Ramos (cell line): ENCODE data around the gene CDK1.

Source experiments
- in situ Hi-C: fragments of 300-500 bp; cut with MboI; formaldehyde crosslinking; loops from one replicate; pipeline ENCODE4 v1.14.3; 2022; ENCODE audit warnings: low sequenced_read_pairs; ENCODE audit not compliant: unreplicated experiment

The CDK1 gene

GRCh38 chr10:60769406-60769805, 8.9 kb upstream of the CDK1 start:
- in situ Hi-C loops: no loop called here

- in situ Hi-C loops: loop anchor here (25.0 kb wide), 2 partner anchors 565 to 965 kb away; no protein-coding TSS in a partner anchor
Measured at GRCh38 chr10:60777696-60778213, 523 bp upstream of the CDK1 start.

GRCh38 chr10:60778971-60779796, 906 bp downstream of the CDK1 start:
- in situ Hi-C loops: loop anchor here (25.0 kb wide), 2 partner anchors 567 to 967 kb away; no protein-coding TSS in a partner anchor

GRCh38 chr10:60781661-60782060, 3.4 kb downstream of the CDK1 start:
- in situ Hi-C loops: loop anchor here (25.0 kb wide), 2 partner anchors 569 to 969 kb away; no protein-coding TSS in a partner anchor

GRCh38 chr10:60784641-60785040, 6.4 kb downstream of the CDK1 start:
- in situ Hi-C loops: loop anchor here (25.0 kb wide), 2 partner anchors 572 to 972 kb away; no protein-coding TSS in a partner anchor

GRCh38 chr10:60788544-60788943, 10.3 kb downstream of the CDK1 start:
- in situ Hi-C loops: loop anchor here (25.0 kb wide), 2 partner anchors 576 to 976 kb away; no protein-coding TSS in a partner anchor

- in situ Hi-C loops: loop anchor here (25.0 kb wide), 2 partner anchors 577 to 977 kb away; no protein-coding TSS in a partner anchor
Measured at GRCh38 chr10:60789340-60789739, 11.1 kb downstream of the CDK1 start.

- in situ Hi-C loops: loop anchor here (25.0 kb wide), 2 partner anchors 583 to 983 kb away; no protein-coding TSS in a partner anchor
Measured at GRCh38 chr10:60794953-60795352, 16.7 kb downstream of the CDK1 start.

- in situ Hi-C loops: loop anchor here (25.0 kb wide), 2 partner anchors 583 to 983 kb away; no protein-coding TSS in a partner anchor
Measured at GRCh38 chr10:60795465-60796202, 17.4 kb downstream of the CDK1 start.

GRCh38 chr10:60796481-60796880, 18.2 kb downstream of the CDK1 start:
- in situ Hi-C loops: loop anchor here (25.0 kb wide), 2 partner anchors 584 to 984 kb away; no protein-coding TSS in a partner anchor

- in situ Hi-C loops: loop anchor here (25.0 kb wide), 2 partner anchors 585 to 985 kb away; no protein-coding TSS in a partner anchor
Measured at GRCh38 chr10:60797200-60797599, 18.9 kb downstream of the CDK1 start.

GRCh38 chr10:60798031-60798430, 19.8 kb downstream of the CDK1 start:
- in situ Hi-C loops: loop anchor here (25.0 kb wide), 2 partner anchors 586 to 986 kb away; no protein-coding TSS in a partner anchor

GRCh38 chr10:60798870-60799269, 20.6 kb downstream of the CDK1 start:
- in situ Hi-C loops: loop anchor here (25.0 kb wide), 2 partner anchors 587 to 987 kb away; no protein-coding TSS in a partner anchor

- in situ Hi-C loops: loop anchor here (25.0 kb wide), 3 partner anchors 487 to 988 kb away; no protein-coding TSS in a partner anchor
Measured at GRCh38 chr10:60799971-60800650, 21.8 kb downstream of the CDK1 start.

GRCh38 chr10:60800918-60801317, 22.6 kb downstream of the CDK1 start:
- in situ Hi-C loops: loop anchor here (25.0 kb wide), 1 partner anchor 486 kb away; no protein-coding TSS in a partner anchor

- in situ Hi-C loops: loop anchor here (25.0 kb wide), 1 partner anchor 486 kb away; no protein-coding TSS in a partner anchor
Measured at GRCh38 chr10:60801522-60801921, 23.2 kb downstream of the CDK1 start.

GRCh38 chr10:60803433-60803832, 25.2 kb downstream of the CDK1 start:
- in situ Hi-C loops: loop anchor here (25.0 kb wide), 1 partner anchor 484 kb away; no protein-coding TSS in a partner anchor

GRCh38 chr10:60803865-60804264, 25.6 kb downstream of the CDK1 start:
- in situ Hi-C loops: loop anchor here (25.0 kb wide), 1 partner anchor 483 kb away; no protein-coding TSS in a partner anchor

GRCh38 chr10:60806921-60807320, 28.6 kb downstream of the CDK1 start:
- in situ Hi-C loops: loop anchor here (25.0 kb wide), 1 partner anchor 480 kb away; no protein-coding TSS in a partner anchor
